ENCODE data around the gene AP5Z1.

Gene AP5Z1

GRCh38 chr7:4819560-4820404, 44.4 kb downstream of the AP5Z1 start:
- DNase-seq (ENCODE audit: low read depth in 2 of 2, low spot score in 1 of 2), result no peak

GRCh38 chr7:4820405-4820966, 45.1 kb downstream of the AP5Z1 start:
- DNase-seq (ENCODE audit: low read depth in 2 of 2, low spot score in 1 of 2), result no peak

GRCh38 chr7:4820967-4821471, 45.6 kb downstream of the AP5Z1 start:
- no peak for DNase-seq (ENCODE audit: low read depth in 2 of 2, low spot score in 1 of 2)

GRCh38 chr7:4822677-4823076, 47.3 kb downstream of the AP5Z1 start:
- DNase-seq (ENCODE audit: low read depth in 2 of 2, low spot score in 1 of 2), result no peak

- no peak for DNase-seq (ENCODE audit: low read depth in 2 of 2, low spot score in 1 of 2)
These were observed 48.2 kb downstream of the AP5Z1 start for GRCh38 chr7:4823441-4824119.

GRCh38 chr7:4824120-4824775, 48.8 kb downstream of the AP5Z1 start:
- no peak for DNase-seq (ENCODE audit: low read depth in 2 of 2, low spot score in 1 of 2)

- no peak for DNase-seq (ENCODE audit: low read depth in 2 of 2, low spot score in 1 of 2)
These were observed 49.7 kb downstream of the AP5Z1 start for GRCh38 chr7:4825081-4825480.

GRCh38 chr7:4828720-4829383, 53.4 kb downstream of the AP5Z1 start:
- DNase-seq (ENCODE audit: low read depth in 2 of 2, low spot score in 1 of 2), result no peak

- DNase-seq (ENCODE audit: low read depth in 2 of 2, low spot score in 1 of 2), result peak in 1 of 2 donors; percentile 27
These were observed 54.8 kb downstream of the AP5Z1 start for GRCh38 chr7:4830176-4830575.

GRCh38 chr7:4831723-4832495, 56.5 kb downstream of the AP5Z1 start:
- DNase-seq (ENCODE audit: low read depth in 2 of 2, low spot score in 1 of 2), result no peak

GRCh38 chr7:4832711-4833110, 57.3 kb downstream of the AP5Z1 start:
- DNase-seq (ENCODE audit: low read depth in 2 of 2, low spot score in 1 of 2), result no peak

GRCh38 chr7:4833176-4833575, 57.8 kb downstream of the AP5Z1 start:
- DNase-seq (ENCODE audit: low read depth in 2 of 2, low spot score in 1 of 2), result no peak

GRCh38 chr7:4833691-4834600, 58.5 kb downstream of the AP5Z1 start:
- no peak for DNase-seq (ENCODE audit: low read depth in 2 of 2, low spot score in 1 of 2)

GRCh38 chr7:4834601-4835397, 59.4 kb downstream of the AP5Z1 start:
- no peak for DNase-seq (ENCODE audit: low read depth in 2 of 2, low spot score in 1 of 2)

- no peak for DNase-seq (ENCODE audit: low read depth in 2 of 2, low spot score in 1 of 2)
These were observed 60.2 kb downstream of the AP5Z1 start for GRCh38 chr7:4835398-4836205.

- no peak for DNase-seq (ENCODE audit: low read depth in 2 of 2, low spot score in 1 of 2)
These were observed 60.8 kb downstream of the AP5Z1 start for GRCh38 chr7:4836206-4836661.

- DNase-seq (ENCODE audit: low read depth in 2 of 2, low spot score in 1 of 2), result no peak
These were observed 61.8 kb downstream of the AP5Z1 start for GRCh38 chr7:4837041-4837802.

Measured in stimulated activated CD8-positive, alpha-beta memory T cell treated with anti-CD3 and anti-CD28 coated beads, Interleukin-4, amount 100 ng/mL, for 4 hours (primary cell).